Right renal pelvis (tissue), 4 donors: ENCODE data around the gene ZFYVE9. TPM values are rescaled to one million over a fixed set of nuclear protein-coding genes. Genes with fewer than 3 reads are reported as not detected.
"Not testable (repeated sequence)": the region's sequence is repeated elsewhere in the genome, so short reads cannot be mapped to it uniquely, and the experiment has no call there.

Experiments
- DNase-seq, 4 donors: peaks; one replicate each; pipeline ENCODE4 v3.0.0-alpha.2; 2013; ENCODE audit warnings: low read depth in 4 of 4, low spot score in 3 of 4, missing footprints in 1 of 4
- polyA plus RNA-seq, 4 donors: library from polyadenylated mRNA; unstranded; fragments of 120-200 nt; gene quantifications; one replicate each; pipeline ENCODE4 v1.2.1, GENCODE V29; 2013; ENCODE audit not compliant: insufficient read length in 4 of 4

ZFYVE9 gene
- polyA plus RNA-seq = 10 to 100 TPM; 31.1 to 39.3 (median 38.3) TPM

GRCh38 chr1:52141513-52142219 is at the start of gene ZFYVE9:
TSS of gene ZFYVE9 (plus strand) at chr1:52142089. CDS start at chr1:52233207, 91,118 bp downstream.
- DNase-seq = peak; percentile 68 to 76 (median 76)

GRCh38 chr1:52094300-52094699 is 47.6 kb upstream of the ZFYVE9 start:
- not testable (repeated sequence) for DNase-seq

- DNase-seq = no peak
These were observed 45.7 kb upstream of the ZFYVE9 start for GRCh38 chr1:52096216-52096615.

- DNase-seq = no peak
These were observed 43.6 kb upstream of the ZFYVE9 start for GRCh38 chr1:52098139-52098871.

- DNase-seq = no peak
These were observed 39.4 kb upstream of the ZFYVE9 start for GRCh38 chr1:52102336-52103013.

GRCh38 chr1:52111492-52111891 is 30.4 kb upstream of the ZFYVE9 start:
- DNase-seq = no peak

GRCh38 chr1:52112489-52112888 is 29.4 kb upstream of the ZFYVE9 start:
- no peak for DNase-seq

GRCh38 chr1:52119301-52120079 is 22.4 kb upstream of the ZFYVE9 start:
- no peak for DNase-seq

GRCh38 chr1:52122384-52122783 is 19.5 kb upstream of the ZFYVE9 start:
- no peak for DNase-seq

- DNase-seq = no peak
These were observed 18.3 kb upstream of the ZFYVE9 start for GRCh38 chr1:52123622-52124021.

GRCh38 chr1:52125736-52126359 is 16.0 kb upstream of the ZFYVE9 start:
- DNase-seq = no peak

GRCh38 chr1:52127181-52128180 is 14.4 kb upstream of the ZFYVE9 start:
- peak in 2 of 4 donors; percentile 14 to 22 for DNase-seq

- DNase-seq = no peak
These were observed 1.9 kb upstream of the ZFYVE9 start for GRCh38 chr1:52139817-52140540.

GRCh38 chr1:52140633-52141512 is 1.0 kb upstream of the ZFYVE9 start:
- no peak for DNase-seq

GRCh38 chr1:52142220-52143183 is 613 bp downstream of the ZFYVE9 start:
- DNase-seq = peak in 3 of 4 donors; percentile 48 to 63 (median 50)

GRCh38 chr1:52145137-52145536 is 3.2 kb downstream of the ZFYVE9 start:
- no peak for DNase-seq
